Right lung (tissue), 5 donors: ENCODE results near the gene MAP3K20. TPM values are rescaled to one million over a fixed set of nuclear protein-coding genes. Genes with fewer than 3 reads are reported as not detected.
A peak's percentile ranks its signal among the peaks of the same experiment; 100 is the strongest.
"Not testable (repeated sequence)": the region's sequence is repeated elsewhere in the genome, so short reads cannot be mapped to it uniquely, and the experiment has no call there.

Source experiments
- DNase-seq, 2 donors: peaks; one replicate each; pipeline ENCODE4 v3.0.0-alpha.2; 2013
- polyA plus RNA-seq, 5 donors: library from polyadenylated mRNA; unstranded; fragments of 120-200 nt; gene quantifications; one replicate each; pipeline versions ENCODE4 v1.2.1 to v1.2.3, GENCODE V29; 2013; ENCODE audit warnings: inconsistent platforms in 1 of 5, low replicate concordance in 1 of 5; ENCODE audit not compliant: insufficient read length in 5 of 5, insufficient read depth in 1 of 5

The MAP3K20 gene
- polyA plus RNA-seq, 5 donors, result 42.9 to 76.5 (median 72.7) TPM

- no peak for DNase-seq
Observed at GRCh38 chr2:173196080-173196479, 120.4 kb downstream of the MAP3K20 start.

DNA sequence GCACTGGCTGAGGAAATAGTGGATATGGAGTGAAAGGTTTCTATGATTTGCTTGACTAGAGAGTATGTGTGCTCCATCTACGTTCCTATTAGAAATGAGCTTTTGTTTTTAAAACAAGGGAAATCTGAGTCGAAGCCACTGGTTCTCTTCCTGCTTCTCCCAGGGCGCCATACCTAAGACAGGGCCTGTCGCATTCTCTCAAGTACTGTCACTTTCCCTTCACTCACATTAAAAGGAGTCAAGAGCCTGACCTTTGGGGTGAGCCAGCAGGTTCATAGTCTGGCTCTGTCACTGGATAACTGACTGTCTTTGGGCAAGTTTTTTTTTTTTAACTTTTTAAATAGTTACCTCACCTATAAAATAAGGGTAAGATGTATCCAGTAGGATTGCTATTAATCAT is 121.0 kb downstream of the MAP3K20 start:
- no peak for DNase-seq

GRCh38 chr2:173198327-173198726 is 122.7 kb downstream of the MAP3K20 start:
- no peak for DNase-seq

DNA sequence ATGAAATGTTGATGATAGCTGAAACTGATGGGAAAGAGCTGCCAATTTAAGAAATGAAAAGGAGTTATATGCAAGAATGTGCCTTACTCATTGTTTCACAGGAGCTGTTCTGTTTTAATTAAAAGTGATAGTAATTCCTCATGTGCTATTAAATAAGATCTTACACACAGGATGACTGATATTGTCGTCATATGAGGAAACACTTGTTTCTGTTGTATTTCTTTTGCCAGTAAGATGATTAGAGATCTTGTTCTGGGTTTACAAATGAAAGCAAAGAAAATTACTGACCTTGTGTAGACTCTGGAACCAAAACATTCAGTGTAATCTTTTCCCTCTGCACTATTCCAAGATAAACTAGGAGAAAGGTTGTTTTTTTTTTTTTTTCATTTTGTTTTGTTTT is 123.6 kb downstream of the MAP3K20 start:
- no peak for DNase-seq

DNA sequence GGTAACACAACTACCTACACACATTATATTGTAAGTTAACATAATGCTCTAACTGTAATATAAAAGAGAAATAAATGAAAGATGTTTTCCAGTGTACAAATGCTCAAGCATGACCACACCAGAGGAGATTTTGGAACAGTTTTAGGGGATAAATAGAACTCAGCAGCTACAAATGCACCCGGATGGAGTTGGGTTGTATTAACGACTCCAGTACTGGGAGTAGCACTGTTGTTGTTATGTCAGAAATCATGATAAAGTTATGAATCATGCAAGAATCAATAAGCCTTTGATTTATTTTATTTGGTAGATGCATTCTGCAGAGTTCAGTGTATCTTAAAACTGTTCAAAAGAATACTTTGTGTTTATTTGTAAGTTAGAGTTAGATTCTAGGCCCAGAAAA is 126.9 kb downstream of the MAP3K20 start:
- no peak for DNase-seq

DNA sequence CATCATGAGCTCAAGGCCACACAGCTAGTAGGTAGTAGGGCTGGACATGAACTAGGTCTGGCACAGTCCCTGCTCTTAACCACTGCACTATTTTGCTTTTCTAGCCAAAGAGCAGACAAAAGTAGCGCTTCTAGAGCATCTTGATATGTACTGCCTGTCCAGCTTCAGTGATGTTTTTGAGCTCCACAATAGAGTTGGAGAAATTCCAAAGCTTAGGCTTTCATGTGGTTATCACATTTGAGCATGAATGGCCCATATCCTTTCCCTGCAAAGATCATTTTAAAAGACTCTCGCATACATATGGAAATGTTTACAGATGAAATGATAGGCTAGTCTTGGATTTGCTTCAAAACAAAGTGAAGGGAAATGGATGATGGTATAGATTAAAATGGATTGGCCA is 128.7 kb downstream of the MAP3K20 start:
- DNase-seq, result peak; percentile 32 to 33

DNA sequence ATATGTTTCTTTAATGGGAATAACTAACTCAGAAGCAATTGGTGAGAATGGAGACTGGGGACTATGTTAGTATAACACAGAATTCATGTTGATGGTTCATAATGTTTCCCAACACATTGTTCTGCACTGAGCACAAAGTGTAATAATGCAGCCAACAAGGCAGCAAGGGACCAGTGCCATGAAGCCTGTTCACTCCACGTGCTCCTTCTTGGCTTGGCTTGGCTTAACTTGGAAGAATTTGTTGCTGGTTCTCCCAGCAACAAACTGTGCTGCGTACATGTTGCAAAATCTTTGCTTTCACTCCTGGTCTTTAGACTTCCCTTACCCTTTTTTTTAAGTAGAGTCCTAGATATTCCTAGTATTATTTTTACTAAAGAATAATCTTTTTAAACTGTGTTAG is 129.7 kb downstream of the MAP3K20 start:
- peak; percentile 79 for DNase-seq

DNA sequence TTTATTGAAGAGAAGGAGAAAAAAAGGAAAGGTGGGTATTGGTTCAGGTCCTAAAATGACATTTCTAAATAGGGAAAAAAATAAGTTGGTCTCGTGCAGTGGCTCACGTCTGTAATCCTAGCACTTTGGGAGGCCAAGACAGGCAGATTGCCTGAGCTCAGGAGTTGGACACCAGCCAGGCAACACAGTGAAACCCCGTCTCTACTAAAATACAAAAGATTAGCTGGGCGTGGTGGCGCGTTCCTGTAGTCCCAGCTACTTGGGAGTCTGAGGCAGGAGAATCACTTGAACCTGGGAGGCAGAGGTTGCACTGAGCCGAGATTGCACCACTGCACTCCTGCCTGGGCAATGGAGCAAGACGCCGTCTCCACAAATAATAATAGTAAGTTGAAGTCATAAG is 131.5 kb downstream of the MAP3K20 start:
- not testable (repeated sequence) for DNase-seq

DNA sequence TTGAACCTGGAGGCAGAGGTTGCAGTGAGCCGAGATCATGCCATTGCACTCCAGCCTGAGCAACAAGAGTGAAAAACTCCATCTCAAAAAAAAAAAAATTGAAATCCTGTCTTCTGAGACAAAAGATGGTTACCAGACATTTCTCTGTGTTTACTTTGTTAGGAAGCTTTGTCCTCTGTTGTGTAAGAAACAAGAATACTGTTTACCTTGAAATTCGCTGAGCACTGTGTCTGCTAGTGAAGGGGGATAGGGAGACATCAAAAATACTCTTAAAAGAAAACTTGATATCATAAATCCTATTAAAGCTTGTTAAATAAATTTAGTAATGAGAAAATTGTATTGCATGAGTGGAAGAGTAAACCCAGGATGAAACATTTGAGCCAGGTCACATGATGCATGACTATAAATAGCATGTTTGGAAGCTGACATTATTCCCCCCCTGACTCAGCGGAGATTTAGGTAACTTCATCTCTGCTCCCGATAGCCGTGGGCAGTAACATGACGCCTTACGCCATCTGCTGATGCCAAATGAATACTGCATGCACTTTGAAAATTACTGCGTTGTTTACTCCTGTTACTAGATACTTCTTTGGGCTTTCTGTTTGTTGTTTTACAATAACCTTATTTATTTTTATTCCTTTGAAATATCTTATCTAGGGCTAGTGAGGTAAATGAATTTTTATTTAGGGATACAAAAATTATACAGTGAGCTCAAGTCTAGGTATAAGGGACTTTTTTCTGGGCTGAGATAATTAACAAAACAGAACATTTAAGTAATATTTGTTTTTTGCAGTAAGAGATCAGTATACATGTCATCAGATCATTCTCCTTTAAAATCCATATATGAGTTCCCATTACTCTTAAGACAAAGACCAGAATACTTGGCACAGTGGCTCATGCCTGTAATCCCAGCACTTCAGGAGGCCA is 134.9 kb downstream of the MAP3K20 start:
- DNase-seq, result peak; percentile 74 to 80

GRCh38 chr2:173213181-173213580 is 137.5 kb downstream of the MAP3K20 start:
- DNase-seq, result no peak

DNA sequence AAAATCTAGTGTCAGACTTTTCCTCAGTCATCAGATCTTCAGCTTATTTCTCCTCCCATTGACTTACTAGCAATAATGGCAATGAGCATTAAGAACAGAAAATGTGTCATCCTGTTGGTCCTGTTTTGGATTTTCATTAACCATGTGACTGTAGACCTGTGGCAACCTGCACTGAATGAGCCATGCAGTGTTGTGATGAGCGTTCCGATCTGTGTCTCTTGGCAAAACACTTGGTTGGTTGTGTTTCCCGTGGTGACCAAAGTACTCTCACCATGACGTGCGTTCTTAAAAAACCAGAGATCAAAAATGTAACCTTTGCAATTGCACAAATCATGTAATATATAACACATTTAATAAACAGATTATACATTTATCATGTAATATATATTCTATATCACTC is 138.6 kb downstream of the MAP3K20 start:
- no peak for DNase-seq

GRCh38 chr2:173215316-173215715 is 139.7 kb downstream of the MAP3K20 start:
- no peak for DNase-seq

DNA sequence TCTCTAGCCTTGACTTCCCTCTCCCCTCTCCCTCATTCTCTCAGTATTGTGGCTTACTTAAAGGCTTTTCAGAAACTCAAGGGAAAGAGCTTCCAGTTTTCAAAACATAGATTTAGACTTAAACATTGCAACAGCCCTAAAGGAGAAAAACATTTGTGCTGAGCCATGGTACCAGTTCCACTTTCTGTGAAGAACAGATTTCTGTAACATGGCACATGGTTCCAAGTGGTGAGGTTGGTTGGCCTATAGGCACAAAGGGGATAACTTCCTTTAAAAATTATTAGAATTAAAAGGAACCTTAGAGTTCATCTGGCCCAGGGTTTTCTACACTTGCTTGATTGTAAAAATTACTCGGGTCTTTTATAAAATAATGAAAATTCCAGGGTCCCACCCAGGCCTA is 140.4 kb downstream of the MAP3K20 start:
- DNase-seq, result no peak

- DNase-seq, result no peak
Observed at GRCh38 chr2:173216668-173217067, 141.0 kb downstream of the MAP3K20 start.

- no peak for DNase-seq
Observed at GRCh38 chr2:173217116-173217840, 141.6 kb downstream of the MAP3K20 start.

DNA sequence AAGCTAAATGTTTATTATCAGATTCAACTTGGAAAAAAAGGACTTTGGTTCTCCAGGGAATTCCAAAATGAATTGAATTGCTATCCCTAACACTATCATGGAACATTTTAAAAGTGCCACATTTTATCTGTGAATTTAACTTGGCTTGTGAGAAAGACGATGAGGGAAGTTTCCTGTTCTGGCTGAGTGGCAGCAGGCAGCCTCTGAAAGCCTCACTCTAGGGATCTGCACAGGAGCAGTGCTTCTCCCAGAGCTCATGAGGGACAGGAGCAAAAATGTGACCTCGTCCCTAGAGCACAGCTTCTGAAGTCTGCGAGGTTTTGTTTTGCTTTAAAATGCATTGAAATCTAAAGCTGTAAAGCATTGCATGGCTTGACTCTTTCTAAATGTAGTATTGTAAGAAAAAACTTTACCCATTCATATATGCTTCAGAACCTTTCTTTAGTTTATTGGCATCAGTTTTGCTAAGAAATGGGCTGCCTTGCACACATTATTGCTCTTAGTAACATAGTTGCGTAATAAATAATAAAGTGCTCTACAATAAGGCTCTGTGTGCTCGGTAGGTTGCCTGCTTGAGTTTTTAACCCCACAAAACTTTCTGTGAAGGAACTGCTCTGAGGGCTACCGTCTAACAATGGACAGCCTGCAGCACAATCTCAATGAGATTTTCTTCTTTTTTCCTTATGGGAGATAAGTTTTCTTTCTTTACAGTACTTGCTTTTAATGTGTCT is 142.8 kb downstream of the MAP3K20 start:
- DNase-seq, result no peak

DNA sequence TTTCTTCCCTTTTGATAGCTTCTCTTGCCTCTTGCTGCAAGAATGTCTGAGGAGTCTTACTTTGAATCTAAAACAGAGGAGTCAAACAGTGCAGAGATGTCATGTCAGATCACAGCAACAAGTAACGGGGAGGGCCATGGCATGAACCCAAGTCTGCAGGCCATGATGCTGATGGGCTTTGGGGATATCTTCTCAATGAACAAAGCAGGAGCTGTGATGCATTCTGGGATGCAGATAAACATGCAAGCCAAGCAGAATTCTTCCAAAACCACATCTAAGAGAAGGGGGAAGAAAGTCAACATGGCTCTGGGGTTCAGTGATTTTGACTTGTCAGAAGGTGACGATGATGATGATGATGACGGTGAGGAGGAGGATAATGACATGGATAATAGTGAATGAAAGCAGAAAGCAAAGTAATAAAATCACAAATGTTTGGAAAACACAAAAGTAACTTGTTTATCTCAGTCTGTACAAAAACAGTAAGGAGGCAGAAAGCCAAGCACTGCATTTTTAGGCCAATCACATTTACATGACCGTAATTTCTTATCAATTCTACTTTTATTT is 145.6 kb downstream of the MAP3K20 start:
- peak; percentile 46 to 59 for DNase-seq

GRCh38 chr2:173221937-173222594 is 146.4 kb downstream of the MAP3K20 start:
- DNase-seq, result no peak

DNA sequence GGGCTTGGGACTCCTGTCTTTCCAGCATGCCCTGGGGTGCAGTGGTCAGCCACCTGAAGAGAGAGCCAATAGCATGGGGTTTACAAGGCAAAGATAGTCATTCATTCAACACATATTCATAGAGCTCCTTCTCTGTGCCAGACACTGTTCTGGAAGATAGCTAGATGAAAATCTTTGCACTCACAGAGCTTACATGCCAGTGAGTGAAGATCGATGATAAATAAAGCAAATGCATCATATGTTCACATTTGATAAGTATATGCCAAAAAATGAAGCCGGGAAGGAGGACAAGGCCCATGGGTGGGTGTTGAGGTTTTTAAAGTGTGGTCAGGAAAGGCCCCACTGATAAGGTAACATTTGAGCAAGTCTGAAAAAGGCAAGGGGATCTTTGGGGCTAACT is 148.2 kb downstream of the MAP3K20 start:
- DNase-seq, result no peak

GRCh38 chr2:173226899-173227698 is 151.5 kb downstream of the MAP3K20 start:
- DNase-seq, result no peak

DNA sequence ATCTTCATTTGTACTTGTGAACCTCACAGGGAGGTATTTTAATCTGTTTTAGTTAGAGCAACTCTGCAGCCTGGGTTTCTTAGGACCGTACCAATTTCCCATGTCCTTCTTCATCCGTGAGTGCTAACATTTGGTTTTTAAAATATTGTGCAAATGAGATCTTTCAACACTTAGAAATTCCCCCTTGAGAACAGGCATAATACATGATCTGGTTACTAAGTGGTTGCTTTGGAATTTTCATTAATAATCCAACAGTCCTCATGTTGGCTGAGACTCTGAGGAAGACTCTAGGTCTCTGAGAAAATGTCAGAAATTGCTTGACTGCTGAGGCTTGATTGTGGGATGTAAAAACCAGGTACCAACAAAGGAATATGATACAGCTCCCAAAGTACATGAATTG is 153.4 kb downstream of the MAP3K20 start:
- DNase-seq, result no peak
